Measurements from ENCODE around the gene EMC8. TPM values are rescaled to one million over a fixed set of nuclear protein-coding genes. Genes with fewer than 3 reads are reported as not detected.

The EMC8 gene
- 32.9 and 33.1 TPM in 2 replicates for total RNA-seq
- total RNA-seq (2013), result 15.1 TPM
- 22.1 and 27.5 TPM in 2 replicates for polyA plus RNA-seq
- polyA minus RNA-seq, result 38.4 and 52.8 TPM in 2 replicates

GRCh38 chr16:85799497-85800320 is at the start of gene EMC8, which contains the start of gene COX4I1:
EMC8 (minus strand) TSS chr16:85799544; CDS start chr16:85799295, 249 bp downstream.
COX4I1 (plus strand) TSS chr16:85799695; CDS start chr16:85801206, 1,511 bp downstream.
- Mint-ChIP-seq H3K4me1 (peaks cover 57% of the 10 kb centered on the region), H3K4me3 (peak within 1 kb of the TSS; percentile 92), H3K27me3 (no peaks in the 10 kb centered on the region), H3K27ac (peak within 1 kb of the TSS; percentile 98), H3K9me3 (ENCODE audit: insufficient read depth) (no peaks in the 10 kb centered on the region)
- WGBS (ENCODE audit: insufficient coverage), result under 1% methylated on average over 80 of the region's 87 CpGs
- peaks cover 19 to 23% of the 10 kb centered on the region in 2 donors for H3K4me1 ChIP-seq (ENCODE audit: control insufficient read depth in 2 of 2, insufficient read depth in 2 of 2, low read length in 2 of 2)
- H3K9me3 ChIP-seq (ENCODE audit: control extremely low read depth in 1 of 3, control insufficient read depth in 2 of 3, insufficient read depth in 1 of 3, low read length in 2 of 3), result peaks cover 0 to 3% (median 0%) of the 10 kb centered on the region in 3 donors
- ATAC-seq (ENCODE audit: low read depth), result peak; percentile 86
- H3K9ac ChIP-seq (ENCODE audit: low read length), result peak within 1 kb of the TSS; percentile 96
- TF ChIP-seq EZH2 (IDR thresholded peaks at IDR 0.05; ENCODE audit: borderline replicate concordance, insufficient read depth, low read depth, low read length, poor library complexity, severe bottlenecking) (no peak), CTCF (IDR thresholded peaks at IDR 0.05) (no peak)
- H3K79me2 ChIP-seq (ENCODE audit: control insufficient read depth, insufficient read depth, low read length), result peaks cover 85% of the 10 kb centered on the region
- peak within 1 kb of the TSS; percentile 73 to 93 (median 78) for H3K4me3 ChIP-seq (ENCODE audit: control extremely low read depth in 1 of 5, extremely low read depth in 1 of 5, insufficient read depth in 1 of 5, low read depth in 2 of 5, low read length in 4 of 5)
- intact Hi-C loops (cut with micrococcal nuclease), result loop anchor here (1.0 to 10.0 kb wide), 4 partner anchors 42 to 245 kb away; partner anchors contain the start of gene C16orf74
- POLR2A ChIA-PET, result interaction anchor here (1.0 to 1.6 kb wide), 5 partner anchors 43 to 112 kb away, joined by 3 to 9 read pairs (median 3); no protein-coding TSS in a partner anchor
- peak within 1 kb of the TSS; percentile 87 for H2AFZ ChIP-seq (ENCODE audit: insufficient read depth, low read depth, low read length, poor library complexity, severe bottlenecking)
- peaks cover 59% of the 10 kb centered on the region for H4K20me1 ChIP-seq (ENCODE audit: control insufficient read depth, insufficient read depth, low read length, poor library complexity, severe bottlenecking)
- H3K27me3 ChIP-seq (replicated peaks in 1 of 4; ENCODE audit: control extremely low read depth in 1 of 4, control insufficient read depth in 3 of 4, insufficient read depth in 4 of 4, low read length in 3 of 4), result no peaks in the 10 kb centered on the region
- DNase-seq, result peak; percentile 95
- CTCF ChIA-PET, result interaction anchor here (0.6 to 1.7 kb wide), 7 partner anchors 14 to 216 kb away, joined by 3 to 6 read pairs (median 3); no protein-coding TSS in a partner anchor
- peaks cover 0 to 45% of the 10 kb centered on the region in 2 experiments for H3K36me3 ChIP-seq (replicated peaks in 1 of 2; ENCODE audit: control extremely low read depth in 1 of 2, control insufficient read depth in 1 of 2, extremely low read depth in 1 of 2, insufficient read depth in 2 of 2, low read length in 1 of 2)
- peak within 1 kb of the TSS; percentile 82 to 97 for H3K27ac ChIP-seq (ENCODE audit: low read length in 2 of 2)
- peak within 1 kb of the TSS; percentile 96 for H3K4me2 ChIP-seq (replicated peaks; ENCODE audit: low read depth, low read length, poor library complexity, severe bottlenecking)
